ENCODE results near the gene BTRC.
A peak's percentile ranks its signal among the peaks of the same experiment; 100 is the strongest.
"Not testable (repeated sequence)": the region's sequence is repeated elsewhere in the genome, so short reads cannot be mapped to it uniquely, and the experiment has no call there.

The BTRC gene

GRCh38 chr10:101379663-101380352 lies 25.8 kb downstream of the BTRC start:
- no peak for DNase-seq (ENCODE audit: low read depth, low spot score)
- H3K4me3 ChIP-seq (ENCODE audit: low read length) = no peak overlapping the region

- DNase-seq (ENCODE audit: low read depth, low spot score) = no peak
- no peak overlapping the region for H3K4me3 ChIP-seq (ENCODE audit: low read length)
These were observed 26.5 kb downstream of the BTRC start for GRCh38 chr10:101380353-101381017.

- no peak for DNase-seq (ENCODE audit: low read depth, low spot score)
- H3K4me3 ChIP-seq (ENCODE audit: low read length) = no peak overlapping the region
These were observed 32.1 kb downstream of the BTRC start for GRCh38 chr10:101385866-101386658.

- no peak for DNase-seq (ENCODE audit: low read depth, low spot score)
- no peak overlapping the region for H3K4me3 ChIP-seq (ENCODE audit: low read length)
These were observed 32.8 kb downstream of the BTRC start for GRCh38 chr10:101386659-101387259.

GRCh38 chr10:101388676-101389276 lies 34.8 kb downstream of the BTRC start:
- no peak overlapping the region for H3K4me3 ChIP-seq (ENCODE audit: low read length)
- DNase-seq (ENCODE audit: low read depth, low spot score) = no peak

- H3K4me3 ChIP-seq (ENCODE audit: low read length); DNase-seq (ENCODE audit: low read depth, low spot score): not testable (repeated sequence)
These were observed 35.6 kb downstream of the BTRC start for GRCh38 chr10:101389532-101389931.

- DNase-seq (ENCODE audit: low read depth, low spot score) = no peak
- no peak overlapping the region for H3K4me3 ChIP-seq (ENCODE audit: low read length)
These were observed 36.1 kb downstream of the BTRC start for GRCh38 chr10:101389986-101390531.

GRCh38 chr10:101393378-101393777 lies 39.4 kb downstream of the BTRC start:
- H3K4me3 ChIP-seq (ENCODE audit: low read length) = no peak overlapping the region
- no peak for DNase-seq (ENCODE audit: low read depth, low spot score)

GRCh38 chr10:101394524-101395133 lies 40.7 kb downstream of the BTRC start:
- no peak for DNase-seq (ENCODE audit: low read depth, low spot score)

GRCh38 chr10:101397140-101397539 lies 43.2 kb downstream of the BTRC start:
- no peak overlapping the region for H3K4me3 ChIP-seq (ENCODE audit: low read length)

More at GRCh38 chr10:101394524-101395133, 40.7 kb downstream of the BTRC start:
- H3K4me3 ChIP-seq (ENCODE audit: low read length) = no peak overlapping the region

GRCh38 chr10:101400585-101400984 lies 46.6 kb downstream of the BTRC start:
- no peak overlapping the region for H3K4me3 ChIP-seq (ENCODE audit: low read length)
- no peak for DNase-seq (ENCODE audit: low read depth, low spot score)

More at GRCh38 chr10:101397140-101397539, 43.2 kb downstream of the BTRC start:
- DNase-seq (ENCODE audit: low read depth, low spot score) = peak; percentile 60

- H3K4me3 ChIP-seq (ENCODE audit: low read length) = no peak overlapping the region
- DNase-seq (ENCODE audit: low read depth, low spot score) = no peak
These were observed 48.7 kb downstream of the BTRC start for GRCh38 chr10:101402711-101403110.

GRCh38 chr10:101403161-101403560 lies 49.2 kb downstream of the BTRC start:
- no peak overlapping the region for H3K4me3 ChIP-seq (ENCODE audit: low read length)
- DNase-seq (ENCODE audit: low read depth, low spot score) = no peak

- no peak for DNase-seq (ENCODE audit: low read depth, low spot score)
- no peak overlapping the region for H3K4me3 ChIP-seq (ENCODE audit: low read length)
These were observed 51.0 kb downstream of the BTRC start for GRCh38 chr10:101405001-101405400.

GRCh38 chr10:101411598-101411997 lies 57.6 kb downstream of the BTRC start:
- no peak overlapping the region for H3K4me3 ChIP-seq (ENCODE audit: low read length)
- no peak for DNase-seq (ENCODE audit: low read depth, low spot score)

GRCh38 chr10:101414034-101414433 lies 60.1 kb downstream of the BTRC start:
- no peak for DNase-seq (ENCODE audit: low read depth, low spot score)
- H3K4me3 ChIP-seq (ENCODE audit: low read length) = no peak overlapping the region

- DNase-seq (ENCODE audit: low read depth, low spot score) = no peak
These were observed 61.9 kb downstream of the BTRC start for GRCh38 chr10:101415884-101416283.

GRCh38 chr10:101421967-101422366 lies 68.0 kb downstream of the BTRC start:
- DNase-seq (ENCODE audit: low read depth, low spot score); H3K4me3 ChIP-seq (ENCODE audit: low read length): not testable (repeated sequence)

More at GRCh38 chr10:101415884-101416283, 61.9 kb downstream of the BTRC start:
- H3K4me3 ChIP-seq (ENCODE audit: low read length) = no peak overlapping the region
